NCI-H2029 (cell line): ENCODE measurements around the gene SLC26A8.
"Not testable (repeated sequence)": the region's sequence is repeated elsewhere in the genome, so short reads cannot be mapped to it uniquely, and the experiment has no call there.

ENCODE experiments used
- DNase-seq: peaks from one replicate; lab custom pipeline; 2025; lab: John Stamatoyannopoulos, UW

SLC26A8 gene

GRCh38 chr6:35914536-35914935, 109.9 kb downstream of the SLC26A8 start:
- no peak for DNase-seq

DNA sequence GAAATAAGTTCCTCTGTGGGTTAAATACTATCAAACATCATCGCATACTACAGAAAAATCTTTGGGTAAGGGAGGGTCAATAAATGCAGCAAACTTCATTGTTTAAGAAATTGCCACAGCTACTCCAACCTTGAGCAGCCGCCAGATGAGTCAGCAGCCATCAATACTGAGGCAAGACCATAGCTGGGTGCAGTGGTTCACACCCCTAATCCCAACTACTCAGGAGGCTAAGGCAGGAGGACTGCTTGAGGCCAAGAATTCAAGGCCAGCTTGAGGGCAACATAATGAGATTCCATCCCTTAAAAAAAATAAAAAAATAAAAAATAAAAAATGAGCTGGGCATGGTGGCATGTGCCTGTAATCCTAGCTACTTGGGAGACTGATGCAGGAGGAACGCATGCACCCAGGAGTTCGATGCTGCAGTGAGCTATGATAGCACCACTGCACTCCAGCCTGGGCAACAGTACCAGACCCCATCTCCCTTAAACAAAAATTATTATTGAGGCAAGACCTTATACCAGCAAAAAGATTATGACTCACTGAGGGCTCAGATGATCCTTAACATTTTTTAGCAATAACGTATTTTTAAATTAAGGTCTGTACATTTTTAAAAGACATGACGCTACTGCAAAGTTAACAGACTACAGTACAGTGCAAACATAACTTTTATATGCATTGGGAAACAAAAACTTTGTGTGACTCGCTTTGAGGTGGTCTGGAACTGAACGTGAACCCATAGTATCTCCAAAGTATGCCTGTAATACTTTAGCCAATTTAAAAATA, 112.4 kb downstream of the SLC26A8 start:
- no peak for DNase-seq

- DNase-seq: not testable (repeated sequence)
These were observed 114.9 kb downstream of the SLC26A8 start for GRCh38 chr6:35909571-35909970.

GRCh38 chr6:35908753-35909401, 115.6 kb downstream of the SLC26A8 start:
- DNase-seq: not testable (repeated sequence)

- DNase-seq: no peak
These were observed 116.7 kb downstream of the SLC26A8 start for GRCh38 chr6:35907750-35908149.

- DNase-seq: no peak
These were observed 118.0 kb downstream of the SLC26A8 start for GRCh38 chr6:35906499-35906846.

DNA sequence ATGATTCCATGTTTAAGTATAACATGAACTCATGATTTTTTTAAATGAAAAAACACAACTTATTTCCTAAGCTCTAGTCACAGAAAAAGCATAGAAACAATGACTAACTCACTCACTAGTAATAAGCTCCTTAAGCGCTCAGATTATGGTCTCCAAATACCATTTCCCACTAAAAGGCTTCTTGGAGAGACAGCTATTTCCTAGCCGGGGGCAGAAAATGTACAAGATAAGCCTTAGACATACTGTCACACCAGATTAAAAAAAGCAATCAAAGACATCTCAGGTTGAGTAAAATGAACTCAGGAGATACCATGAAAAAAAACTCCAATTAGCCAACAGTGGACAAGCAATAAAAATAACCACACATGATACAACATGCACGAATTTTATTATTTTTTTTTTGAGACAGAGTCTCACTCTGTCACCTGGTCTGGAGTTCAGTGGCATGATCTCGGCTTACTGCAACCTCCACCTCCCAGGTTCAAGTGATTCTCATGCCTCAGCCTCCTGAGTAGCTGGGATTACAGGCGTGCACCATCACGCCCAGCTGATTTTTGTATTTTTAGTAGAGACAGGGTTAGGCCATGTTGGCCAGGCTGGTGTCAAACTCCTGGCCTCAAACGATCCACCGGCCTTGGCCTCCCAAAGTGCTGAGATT, 118.5 kb downstream of the SLC26A8 start:
- no peak for DNase-seq

- no peak for DNase-seq
These were observed 119.2 kb downstream of the SLC26A8 start for GRCh38 chr6:35905141-35905785.

- no peak for DNase-seq
These were observed 120.8 kb downstream of the SLC26A8 start for GRCh38 chr6:35903679-35904078.

- no peak for DNase-seq
These were observed 124.0 kb downstream of the SLC26A8 start for GRCh38 chr6:35900448-35900847.

- DNase-seq: no peak
These were observed 126.4 kb downstream of the SLC26A8 start for GRCh38 chr6:35898003-35898402.

GRCh38 chr6:35897486-35897885, 127.0 kb downstream of the SLC26A8 start:
- DNase-seq: no peak

DNA sequence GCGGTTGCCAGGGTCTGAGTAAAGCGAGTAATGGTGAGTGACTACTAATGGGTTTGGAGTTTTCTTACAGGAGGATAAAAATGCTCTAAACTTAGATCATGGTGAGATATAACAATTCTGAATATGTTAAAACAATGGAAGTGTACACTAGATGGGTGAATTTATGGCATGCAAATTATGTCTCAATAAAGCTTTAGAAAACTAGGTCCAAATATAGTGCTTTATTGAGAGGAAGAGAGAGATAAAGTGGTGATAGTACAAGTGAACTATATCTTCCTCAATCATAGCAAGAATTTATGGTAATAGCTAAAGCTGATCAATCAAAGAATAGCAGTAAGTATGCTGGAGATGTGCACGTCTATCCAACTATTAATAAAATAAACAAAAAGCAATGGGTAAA, 127.4 kb downstream of the SLC26A8 start:
- DNase-seq: no peak

DNA sequence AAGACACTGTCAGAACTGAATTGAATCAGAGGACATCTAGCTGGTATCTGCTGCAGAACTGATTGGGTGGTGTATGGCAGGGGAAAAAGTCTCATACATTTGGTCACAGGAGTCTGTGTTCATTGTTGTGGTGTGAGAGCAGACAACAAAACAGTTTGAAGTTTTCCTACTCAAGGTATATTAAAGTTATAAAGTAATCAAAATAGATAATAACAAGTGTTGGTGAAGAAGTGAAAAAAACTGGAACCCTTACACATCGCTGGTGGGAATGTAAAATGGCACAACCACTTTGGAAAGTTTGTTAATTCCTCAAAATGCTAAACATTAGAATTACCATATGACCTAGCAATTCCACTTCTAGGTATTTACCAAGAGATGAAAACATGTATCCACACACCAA, 128.2 kb downstream of the SLC26A8 start:
- DNase-seq: no peak

- no peak for DNase-seq
These were observed 128.9 kb downstream of the SLC26A8 start for GRCh38 chr6:35895560-35895959.

- no peak for DNase-seq
These were observed 129.7 kb downstream of the SLC26A8 start for GRCh38 chr6:35894776-35895175.
